ENCODE results near the gene RASL11A.
"Not testable (repeated sequence)": the region's sequence is repeated elsewhere in the genome, so short reads cannot be mapped to it uniquely, and the experiment has no call there.

The RASL11A gene

GRCh38 chr13:27293873-27294515, 23.4 kb downstream of the RASL11A start:
- DNase-seq (ENCODE audit: low read depth in 2 of 2), result no peak
- TF ChIP-seq CTCF (IDR thresholded peaks at IDR 0.05; ENCODE audit: low read depth, low read length), result no peak
- H3K4me3 ChIP-seq (replicated peaks in 1 of 2; ENCODE audit: low read depth in 2 of 2, low read length in 2 of 2), result no peak overlapping the region

GRCh38 chr13:27295096-27295495, 24.5 kb downstream of the RASL11A start:
- no peak overlapping the region for H3K4me3 ChIP-seq (replicated peaks in 1 of 2; ENCODE audit: low read depth in 2 of 2, low read length in 2 of 2)
- DNase-seq (ENCODE audit: low read depth in 2 of 2), result no peak
- TF ChIP-seq CTCF (IDR thresholded peaks at IDR 0.05; ENCODE audit: low read depth, low read length), result no peak

GRCh38 chr13:27295660-27296059, 25.0 kb downstream of the RASL11A start:
- no peak for DNase-seq (ENCODE audit: low read depth in 2 of 2)

GRCh38 chr13:27296496-27296895, 25.9 kb downstream of the RASL11A start:
- H3K4me3 ChIP-seq (replicated peaks in 1 of 2; ENCODE audit: low read depth in 2 of 2, low read length in 2 of 2), result no peak overlapping the region
- no peak for DNase-seq (ENCODE audit: low read depth in 2 of 2)
- no peak for TF ChIP-seq CTCF (IDR thresholded peaks at IDR 0.05; ENCODE audit: low read depth, low read length)

More at GRCh38 chr13:27295660-27296059, 25.0 kb downstream of the RASL11A start:
- no peak overlapping the region for H3K4me3 ChIP-seq (replicated peaks in 1 of 2; ENCODE audit: low read depth in 2 of 2, low read length in 2 of 2)
- no peak for TF ChIP-seq CTCF (IDR thresholded peaks at IDR 0.05; ENCODE audit: low read depth, low read length)

GRCh38 chr13:27298849-27299248, 28.2 kb downstream of the RASL11A start:
- H3K4me3 ChIP-seq (replicated peaks in 1 of 2; ENCODE audit: low read depth in 2 of 2, low read length in 2 of 2), result no peak overlapping the region
- no peak for DNase-seq (ENCODE audit: low read depth in 2 of 2)
- TF ChIP-seq CTCF (IDR thresholded peaks at IDR 0.05; ENCODE audit: low read depth, low read length), result no peak

GRCh38 chr13:27300406-27300805, 29.8 kb downstream of the RASL11A start:
- DNase-seq (ENCODE audit: low read depth in 2 of 2); H3K4me3 ChIP-seq (replicated peaks in 1 of 2; ENCODE audit: low read depth in 2 of 2, low read length in 2 of 2): not testable (repeated sequence)

GRCh38 chr13:27300941-27301586, 30.4 kb downstream of the RASL11A start:
- no peak overlapping the region for H3K4me3 ChIP-seq (replicated peaks in 1 of 2; ENCODE audit: low read depth in 2 of 2, low read length in 2 of 2)
- TF ChIP-seq CTCF (IDR thresholded peaks at IDR 0.05; ENCODE audit: low read depth, low read length), result no peak

More at GRCh38 chr13:27300941-27301586, 30.4 kb downstream of the RASL11A start:
- DNase-seq (ENCODE audit: low read depth in 2 of 2), result no peak
